ENCODE measurements around the gene CCDC154. TPM values are rescaled to one million over a fixed set of nuclear protein-coding genes. Genes with fewer than 3 reads are reported as not detected.
"Not testable (repeated sequence)": the region's sequence is repeated elsewhere in the genome, so short reads cannot be mapped to it uniquely, and the experiment has no call there.

CCDC154 gene
- total and polyA plus RNA-seq, 3 experiments from 2014 or later: 2.3 to 2.8 TPM; not detected in 1

DNA sequence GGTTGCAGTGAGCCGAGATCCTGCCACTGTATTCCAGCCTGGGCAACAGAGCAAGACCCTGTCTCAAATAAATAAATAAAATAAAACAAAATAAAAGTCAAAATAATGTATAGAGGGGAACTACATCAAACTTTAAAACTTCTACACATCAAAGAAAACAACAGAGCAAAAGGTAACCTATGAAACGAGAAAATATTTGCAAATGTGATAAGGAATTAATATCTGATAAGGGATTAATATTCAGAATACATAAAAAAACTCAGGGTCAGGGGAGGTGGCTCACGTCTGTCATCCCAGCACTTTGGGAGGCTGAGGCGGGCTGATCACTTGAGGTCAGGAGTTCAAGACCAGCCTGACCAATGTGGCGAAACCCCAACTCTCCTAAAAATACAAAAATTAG, 24.8 kb upstream of the CCDC154 start:
- H3K4me3 ChIP-seq (ENCODE audit: low read length); H3K9me3 ChIP-seq (ENCODE audit: low read length); CTCF ChIA-PET; H3K27me3 Mint-ChIP-seq; H3K9me3 Mint-ChIP-seq; H3K27me3 ChIP-seq (ENCODE audit: insufficient read depth, low read length, poor library complexity, severe bottlenecking); DNase-seq; H3K27ac ChIP-seq (ENCODE audit: low read depth, low read length); H3K4me3 Mint-ChIP-seq; H3K27ac Mint-ChIP-seq; H3K36me3 ChIP-seq (ENCODE audit: insufficient read depth, low read length); POLR2A ChIA-PET: not testable (repeated sequence)
- H3K4me1 Mint-ChIP-seq: peaks cover 26 to 44% (median 30%) of the 10 kb centered on the region in 3 donors
- peaks cover 12% of the 10 kb centered on the region for H3K4me1 ChIP-seq (ENCODE audit: insufficient read depth, low read length)
- H3K36me3 Mint-ChIP-seq: peaks cover 0 to 11% (median 2%) of the 10 kb centered on the region in 3 donors

DNA sequence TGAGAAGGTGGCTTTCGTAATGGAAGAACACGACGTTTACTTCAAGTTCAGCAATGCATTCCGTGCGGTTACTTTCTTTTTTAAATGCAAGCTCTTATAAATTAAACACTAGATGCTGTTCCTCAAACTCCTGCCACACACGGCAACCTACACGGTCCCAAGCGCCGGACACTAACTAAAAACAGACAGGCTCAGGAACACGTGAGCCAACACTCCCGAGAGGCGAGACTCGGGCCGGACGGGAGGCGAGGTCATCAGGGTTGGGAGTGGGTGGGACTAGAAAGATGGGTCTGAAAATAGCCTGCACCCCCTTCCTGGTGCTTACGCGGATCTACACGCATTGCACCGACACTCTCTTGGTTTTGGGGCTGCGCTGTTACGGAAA, 24.1 kb upstream of the CCDC154 start:
- DNase-seq: no peak
- ChIA-PET POLR2A (no interaction called here), CTCF (no interaction called here)
- no peaks in the 10 kb centered on the region for H3K36me3 ChIP-seq (ENCODE audit: insufficient read depth, low read length)
- peaks cover 6% of the 10 kb centered on the region for H3K4me1 ChIP-seq (ENCODE audit: insufficient read depth, low read length)
- Mint-ChIP-seq H3K36me3 (peaks cover 0 to 16% (median 2%) of the 10 kb centered on the region in 3 donors), H3K27me3 (no peaks in the 10 kb centered on the region), H3K27ac (peak overlapping the region in 1 of 8 donors; percentile 6), H3K9me3 (no peaks in the 10 kb centered on the region), H3K4me1 (peaks cover 23 to 42% (median 28%) of the 10 kb centered on the region in 3 donors), H3K4me3 (no peak overlapping the region)
- H3K27ac ChIP-seq (ENCODE audit: low read depth, low read length): no peak overlapping the region
- H3K27me3 ChIP-seq (ENCODE audit: insufficient read depth, low read length, poor library complexity, severe bottlenecking): no peaks in the 10 kb centered on the region
- no peaks in the 10 kb centered on the region for H3K9me3 ChIP-seq (ENCODE audit: low read length)
- H3K4me3 ChIP-seq (ENCODE audit: low read length): no peak overlapping the region

- POLR2A ChIA-PET: no interaction called here
- Mint-ChIP-seq H3K4me3 (no peak overlapping the region), H3K27ac (peak overlapping the region in 2 of 8 donors; percentile 11 to 94), H3K36me3 (peaks cover 0 to 24% (median 2%) of the 10 kb centered on the region in 3 donors), H3K4me1 (peaks cover 18 to 33% (median 22%) of the 10 kb centered on the region in 3 donors), H3K27me3 (no peaks in the 10 kb centered on the region), H3K9me3 (no peaks in the 10 kb centered on the region)
- H3K4me3 ChIP-seq (ENCODE audit: low read length): no peak overlapping the region
- no peaks in the 10 kb centered on the region for H3K9me3 ChIP-seq (ENCODE audit: low read length)
- DNase-seq: no peak
- H3K27me3 ChIP-seq (ENCODE audit: insufficient read depth, low read length, poor library complexity, severe bottlenecking): no peaks in the 10 kb centered on the region
- H3K27ac ChIP-seq (ENCODE audit: low read depth, low read length): no peak overlapping the region
- no peaks in the 10 kb centered on the region for H3K36me3 ChIP-seq (ENCODE audit: insufficient read depth, low read length)
- CTCF ChIA-PET: no interaction called here
- H3K4me1 ChIP-seq (ENCODE audit: insufficient read depth, low read length): no peaks in the 10 kb centered on the region
Measured at GRCh38 chr16:1466968-1467521, 22.7 kb upstream of the CCDC154 start.

GRCh38 chr16:1466054-1466453, 21.7 kb upstream of the CCDC154 start:
- Histone ChIP-seq H3K4me1 (ENCODE audit: insufficient read depth, low read length) (no peaks in the 10 kb centered on the region), H3K27me3 (ENCODE audit: insufficient read depth, low read length, poor library complexity, severe bottlenecking) (no peaks in the 10 kb centered on the region), H3K27ac (ENCODE audit: low read depth, low read length) (no peak overlapping the region), H3K36me3 (ENCODE audit: insufficient read depth, low read length) (no peaks in the 10 kb centered on the region), H3K9me3 (ENCODE audit: low read length) (no peaks in the 10 kb centered on the region), H3K4me3 (ENCODE audit: low read length) (no peak overlapping the region)
- H3K36me3 Mint-ChIP-seq: peaks cover 0 to 29% (median 3%) of the 10 kb centered on the region in 3 donors
- CTCF ChIA-PET: no interaction called here
- no peaks in the 10 kb centered on the region for H3K9me3 Mint-ChIP-seq
- no peaks in the 10 kb centered on the region for H3K27me3 Mint-ChIP-seq
- H3K4me3 Mint-ChIP-seq: no peak overlapping the region
- H3K27ac Mint-ChIP-seq: peak overlapping the region in 1 of 8 donors; percentile 79
- POLR2A ChIA-PET: no interaction called here
- peaks cover 10 to 26% (median 16%) of the 10 kb centered on the region in 3 donors for H3K4me1 Mint-ChIP-seq
- no peak for DNase-seq

DNA sequence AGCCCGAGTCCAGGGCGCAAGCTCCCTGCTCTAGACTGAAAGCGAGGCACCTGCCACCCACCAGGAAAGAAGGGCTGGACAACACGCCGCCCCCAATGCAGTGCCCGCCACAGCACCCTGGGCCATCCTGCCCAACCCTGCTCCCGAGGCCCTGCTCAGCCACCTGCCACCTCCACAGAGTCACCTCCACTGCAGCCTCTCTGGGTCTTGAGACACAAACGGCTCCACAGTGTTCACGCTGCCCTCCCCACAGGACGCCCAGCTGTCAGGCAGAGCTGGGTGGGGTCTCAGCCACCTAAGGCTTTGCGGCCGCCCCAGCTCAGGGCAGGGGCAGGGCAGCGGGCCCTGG, 21.2 kb upstream of the CCDC154 start:
- H3K4me1 Mint-ChIP-seq: peaks cover 10 to 21% (median 11%) of the 10 kb centered on the region in 3 donors
- H3K27ac Mint-ChIP-seq: no peak overlapping the region
- no peak for DNase-seq
- POLR2A ChIA-PET: no interaction called here
- Histone ChIP-seq H3K4me3 (ENCODE audit: low read length) (no peak overlapping the region), H3K36me3 (ENCODE audit: insufficient read depth, low read length) (no peaks in the 10 kb centered on the region), H3K4me1 (ENCODE audit: insufficient read depth, low read length) (no peaks in the 10 kb centered on the region), H3K9me3 (ENCODE audit: low read length) (no peaks in the 10 kb centered on the region), H3K27ac (ENCODE audit: low read depth, low read length) (no peak overlapping the region), H3K27me3 (ENCODE audit: insufficient read depth, low read length, poor library complexity, severe bottlenecking) (no peaks in the 10 kb centered on the region)
- H3K9me3 Mint-ChIP-seq: no peaks in the 10 kb centered on the region
- no peak overlapping the region for H3K4me3 Mint-ChIP-seq
- peaks cover 0 to 33% (median 3%) of the 10 kb centered on the region in 3 donors for H3K36me3 Mint-ChIP-seq
- no peaks in the 10 kb centered on the region for H3K27me3 Mint-ChIP-seq
- CTCF ChIA-PET: no interaction called here

GRCh38 chr16:1464894-1465566, 20.7 kb upstream of the CCDC154 start:
- CTCF ChIA-PET: no interaction called here

DNA sequence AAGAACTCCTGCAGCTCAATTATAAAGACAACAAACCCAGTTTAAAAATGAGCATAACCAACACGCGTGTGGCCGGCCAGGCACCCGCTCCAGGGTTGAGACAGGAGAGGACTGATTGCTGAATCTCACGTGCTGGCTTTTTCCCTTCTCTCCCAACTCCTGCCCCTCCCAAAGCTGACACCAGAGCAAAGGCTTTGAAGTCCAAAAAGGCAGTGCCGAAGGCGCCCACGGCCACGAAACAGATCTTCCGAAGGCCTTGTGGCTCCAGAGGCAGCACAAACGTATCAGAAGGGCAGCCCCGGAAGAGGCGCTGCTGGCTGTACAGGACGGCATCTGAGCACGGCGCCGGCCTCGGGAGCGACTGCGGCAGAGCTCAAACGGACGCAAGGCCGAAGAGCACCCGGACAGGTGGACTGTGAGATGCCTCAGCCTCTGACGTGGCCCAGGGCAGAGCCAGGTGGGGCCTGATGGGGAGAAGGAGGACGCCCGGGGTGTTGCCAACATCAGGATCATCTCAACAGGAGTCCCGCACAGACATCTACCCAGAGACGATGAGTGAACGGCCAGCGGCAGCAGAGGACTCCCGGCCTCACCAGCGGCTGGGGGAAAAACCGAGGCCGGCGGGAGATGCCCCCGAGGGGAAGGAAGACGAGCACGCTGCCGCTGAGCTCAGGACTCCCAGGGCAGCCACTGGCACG, 20.0 kb upstream of the CCDC154 start:
- no peaks in the 10 kb centered on the region for H3K27me3 Mint-ChIP-seq
- DNase-seq: no peak
- no peak overlapping the region for H3K27ac ChIP-seq (ENCODE audit: low read depth, low read length)
- H3K4me1 Mint-ChIP-seq: peaks cover 3 to 12% (median 5%) of the 10 kb centered on the region in 3 donors
- no peak overlapping the region for H3K27ac Mint-ChIP-seq
- POLR2A ChIA-PET: no interaction called here
- no peaks in the 10 kb centered on the region for H3K27me3 ChIP-seq (ENCODE audit: insufficient read depth, low read length, poor library complexity, severe bottlenecking)
- no peaks in the 10 kb centered on the region for H3K9me3 Mint-ChIP-seq
- no peak overlapping the region for H3K4me3 ChIP-seq (ENCODE audit: low read length)
- CTCF ChIA-PET: no interaction called here
- H3K4me1 ChIP-seq (ENCODE audit: insufficient read depth, low read length): no peaks in the 10 kb centered on the region
- no peaks in the 10 kb centered on the region for H3K36me3 ChIP-seq (ENCODE audit: insufficient read depth, low read length)
- H3K4me3 Mint-ChIP-seq: no peak overlapping the region
- no peaks in the 10 kb centered on the region for H3K9me3 ChIP-seq (ENCODE audit: low read length)
- H3K36me3 Mint-ChIP-seq: peaks cover 0 to 40% (median 3%) of the 10 kb centered on the region in 3 donors

More at GRCh38 chr16:1464894-1465566, 20.7 kb upstream of the CCDC154 start:
- H3K36me3 ChIP-seq (ENCODE audit: insufficient read depth, low read length): no peaks in the 10 kb centered on the region
- Mint-ChIP-seq H3K4me1 (peaks cover 7 to 17% (median 10%) of the 10 kb centered on the region in 3 donors), H3K36me3 (peaks cover 0 to 38% (median 3%) of the 10 kb centered on the region in 3 donors), H3K9me3 (no peaks in the 10 kb centered on the region), H3K27ac (no peak overlapping the region), H3K27me3 (no peaks in the 10 kb centered on the region), H3K4me3 (no peak overlapping the region)
- H3K27me3 ChIP-seq (ENCODE audit: insufficient read depth, low read length, poor library complexity, severe bottlenecking): no peaks in the 10 kb centered on the region
- no peak overlapping the region for H3K27ac ChIP-seq (ENCODE audit: low read depth, low read length)
- no peak overlapping the region for H3K4me3 ChIP-seq (ENCODE audit: low read length)
- DNase-seq: no peak
- POLR2A ChIA-PET: no interaction called here
- H3K4me1 ChIP-seq (ENCODE audit: insufficient read depth, low read length): no peaks in the 10 kb centered on the region
- no peaks in the 10 kb centered on the region for H3K9me3 ChIP-seq (ENCODE audit: low read length)

DNA sequence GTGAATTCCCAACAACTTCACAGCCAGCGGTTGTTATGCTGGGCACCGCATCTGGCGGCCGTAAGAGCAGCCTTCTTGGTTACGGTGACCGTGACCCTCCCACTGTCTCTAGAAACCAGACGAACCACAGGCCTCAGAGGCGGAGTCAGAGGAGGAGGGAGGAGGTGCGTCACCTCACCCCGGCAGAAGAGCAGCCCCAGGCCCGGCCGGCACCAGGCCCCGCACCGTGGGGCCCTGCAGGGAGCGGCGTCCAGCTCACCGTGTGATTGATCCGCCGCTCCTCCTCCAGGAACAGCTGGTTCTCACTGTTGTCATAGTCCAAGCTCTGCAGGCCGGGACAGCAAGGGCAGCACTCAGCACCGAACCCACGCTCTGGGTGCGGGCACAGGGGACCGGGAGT, 16.8 kb upstream of the CCDC154 start:
- POLR2A ChIA-PET: no interaction called here
- no peak overlapping the region for H3K4me3 Mint-ChIP-seq
- H3K9me3 Mint-ChIP-seq: no peaks in the 10 kb centered on the region
- H3K27ac Mint-ChIP-seq: no peak overlapping the region
- peaks cover 0 to 4% (median 0%) of the 10 kb centered on the region in 3 donors for H3K4me1 Mint-ChIP-seq
- H3K36me3 ChIP-seq (ENCODE audit: insufficient read depth, low read length): no peaks in the 10 kb centered on the region
- H3K9me3 ChIP-seq (ENCODE audit: low read length): no peaks in the 10 kb centered on the region
- H3K4me1 ChIP-seq (ENCODE audit: insufficient read depth, low read length): no peaks in the 10 kb centered on the region
- no peak overlapping the region for H3K27ac ChIP-seq (ENCODE audit: low read depth, low read length)
- H3K36me3 Mint-ChIP-seq: peaks cover 0 to 55% (median 3%) of the 10 kb centered on the region in 3 donors
- CTCF ChIA-PET: no interaction called here
- no peak for DNase-seq
- H3K27me3 Mint-ChIP-seq: no peaks in the 10 kb centered on the region
- no peaks in the 10 kb centered on the region for H3K27me3 ChIP-seq (ENCODE audit: insufficient read depth, low read length, poor library complexity, severe bottlenecking)
- H3K4me3 ChIP-seq (ENCODE audit: low read length): no peak overlapping the region

Measured in CD8-positive, alpha-beta memory T cell (primary cell).